ENCODE data around the gene TFRC.

DNA sequence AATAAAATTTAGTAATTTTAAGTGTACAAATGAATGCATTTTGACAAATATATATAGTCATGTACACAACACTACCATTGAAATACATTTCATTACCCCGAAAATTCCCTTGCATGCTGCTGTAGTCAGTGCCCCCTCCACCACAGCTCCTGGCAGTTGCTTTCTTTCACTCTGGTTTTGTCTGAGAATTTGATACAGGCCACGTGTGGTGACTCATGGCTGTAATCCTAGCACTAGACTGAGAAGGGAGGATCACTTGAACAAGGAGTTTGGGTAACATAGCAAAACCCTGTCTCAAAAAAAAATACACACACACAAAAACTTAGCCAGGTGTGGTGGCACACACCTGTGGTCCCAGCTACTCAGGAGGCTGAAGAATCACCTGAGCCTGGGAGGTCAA lies 65.4 kb downstream of the TFRC start:
- TF ChIP-seq, protein P1, sequence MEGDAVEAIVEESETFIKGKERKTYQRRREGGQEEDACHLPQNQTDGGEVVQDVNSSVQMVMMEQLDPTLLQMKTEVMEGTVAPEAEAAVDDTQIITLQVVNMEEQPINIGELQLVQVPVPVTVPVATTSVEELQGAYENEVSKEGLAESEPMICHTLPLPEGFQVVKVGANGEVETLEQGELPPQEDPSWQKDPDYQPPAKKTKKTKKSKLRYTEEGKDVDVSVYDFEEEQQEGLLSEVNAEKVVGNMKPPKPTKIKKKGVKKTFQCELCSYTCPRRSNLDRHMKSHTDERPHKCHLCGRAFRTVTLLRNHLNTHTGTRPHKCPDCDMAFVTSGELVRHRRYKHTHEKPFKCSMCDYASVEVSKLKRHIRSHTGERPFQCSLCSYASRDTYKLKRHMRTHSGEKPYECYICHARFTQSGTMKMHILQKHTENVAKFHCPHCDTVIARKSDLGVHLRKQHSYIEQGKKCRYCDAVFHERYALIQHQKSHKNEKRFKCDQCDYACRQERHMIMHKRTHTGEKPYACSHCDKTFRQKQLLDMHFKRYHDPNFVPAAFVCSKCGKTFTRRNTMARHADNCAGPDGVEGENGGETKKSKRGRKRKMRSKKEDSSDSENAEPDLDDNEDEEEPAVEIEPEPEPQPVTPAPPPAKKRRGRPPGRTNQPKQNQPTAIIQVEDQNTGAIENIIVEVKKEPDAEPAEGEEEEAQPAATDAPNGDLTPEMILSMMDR (IDR thresholded peaks at IDR 0.05; ENCODE audit: low read depth, low read length, missing input control): no peak
- no peak for TF ChIP-seq RAD21 (IDR thresholded peaks at IDR 0.05)
- TF ChIP-seq TAF1 (conservative IDR thresholded peaks at IDR 0.05): no peak

All from liver (tissue), 3 donors.